GM19438 (cell line): Measurements from ENCODE around the gene PKNOX2.

Experiments used
- ATAC-seq: cut with Tn5 transposase; IDR thresholded peaks from one replicate; pipeline ENCODE4 v1.9.1; 2021; ENCODE audit warnings: low read depth; ENCODE audit not compliant: unreplicated experiment

The PKNOX2 gene

DNA sequence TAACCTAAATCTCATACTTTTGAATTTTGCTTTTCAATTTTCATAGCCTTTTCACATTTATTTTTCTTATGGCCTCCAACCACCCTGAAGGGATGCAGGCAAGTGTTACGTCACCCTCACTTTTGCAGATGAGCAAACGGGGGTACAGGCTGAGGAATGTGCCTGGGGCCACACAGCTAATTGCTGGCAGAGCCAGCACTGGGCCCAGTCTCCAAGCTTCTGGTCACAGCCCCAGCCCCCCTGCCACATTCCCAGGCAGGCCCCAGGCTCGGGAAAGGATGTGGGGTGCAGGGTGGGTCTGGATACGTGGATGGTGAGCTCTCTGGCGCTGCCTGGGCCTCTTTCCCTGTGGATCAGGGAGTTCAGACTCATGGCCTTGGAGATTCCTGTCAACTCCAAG, 138.6 kb downstream of the PKNOX2 start:
- no peak for ATAC-seq

DNA sequence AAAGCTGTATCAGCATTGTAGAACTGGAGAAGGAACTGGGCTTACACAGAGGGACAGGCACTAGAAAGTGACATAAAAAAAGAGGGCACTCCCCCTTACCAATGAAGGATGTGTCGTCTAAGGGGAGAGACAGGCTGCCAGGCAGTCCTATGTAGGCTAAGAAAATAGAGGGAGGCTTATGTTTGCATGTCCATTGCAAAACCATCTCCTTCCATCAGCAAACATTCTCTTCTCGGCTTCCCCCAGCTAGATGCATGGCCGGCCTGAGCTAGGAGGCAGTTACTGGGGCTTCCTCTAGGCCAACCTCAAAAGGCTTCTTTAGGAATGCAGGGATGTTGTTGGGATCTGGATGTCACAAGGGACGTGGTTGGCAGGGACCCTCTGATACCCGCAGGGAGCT, 139.1 kb downstream of the PKNOX2 start:
- no peak for ATAC-seq

DNA sequence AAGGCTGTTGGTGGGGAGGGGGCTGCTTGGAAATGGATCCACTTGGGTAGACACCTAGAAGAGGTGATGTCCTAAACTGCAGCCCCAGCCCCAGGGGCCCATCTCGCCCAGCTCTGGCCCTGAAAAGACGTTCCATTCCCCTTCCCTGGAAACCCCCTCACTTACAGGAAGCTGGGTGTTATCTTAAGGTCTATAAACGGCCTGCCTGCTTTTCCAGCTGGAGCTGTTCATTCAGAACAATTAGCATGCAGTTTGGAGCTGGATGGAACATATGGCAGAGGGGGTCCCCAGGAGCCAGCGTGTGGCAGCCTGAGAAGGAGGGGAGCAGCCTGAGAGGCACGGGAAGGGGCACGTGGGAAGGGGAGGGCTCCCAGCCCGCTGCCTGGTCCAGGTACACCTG, 139.6 kb downstream of the PKNOX2 start:
- ATAC-seq, result no peak

DNA sequence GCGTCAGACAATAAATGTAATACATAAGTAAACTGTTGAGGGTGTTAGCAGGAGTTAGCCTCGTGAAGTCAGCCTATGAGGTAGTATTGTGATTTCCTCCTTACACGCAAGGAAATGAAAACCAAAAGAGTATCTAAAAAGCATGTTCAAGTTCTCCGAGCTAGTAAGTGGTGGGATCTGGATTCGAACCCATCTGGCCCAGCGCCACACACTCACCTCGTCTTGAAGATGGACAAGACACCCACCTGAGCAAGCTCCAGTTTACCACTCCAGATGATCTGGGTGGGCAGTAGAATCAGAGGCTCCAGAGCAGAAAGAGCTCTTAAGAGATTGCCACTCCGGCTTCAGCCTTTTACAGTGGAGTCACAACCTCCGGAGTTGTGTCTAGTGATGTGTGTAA, 140.3 kb downstream of the PKNOX2 start:
- no peak for ATAC-seq

DNA sequence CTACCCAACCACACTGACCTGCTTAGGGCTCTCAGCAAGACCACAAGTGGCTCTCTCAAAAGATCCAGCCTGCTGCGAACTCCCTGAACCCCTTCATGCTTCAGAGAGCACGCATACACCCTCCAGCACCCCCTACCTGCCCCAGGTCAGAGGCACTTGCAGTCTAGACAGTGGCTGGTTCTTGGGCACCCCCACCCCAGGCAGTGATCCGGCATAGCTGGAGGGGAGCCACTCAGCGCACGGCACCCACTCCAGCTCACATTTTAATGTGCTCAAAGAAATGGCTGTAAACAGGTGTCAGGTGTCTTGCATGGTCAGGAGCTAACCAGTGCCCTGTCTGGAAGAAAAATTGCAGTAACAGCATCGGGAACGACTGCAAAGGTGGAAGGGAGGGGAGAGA, 140.8 kb downstream of the PKNOX2 start:
- ATAC-seq, result no peak

DNA sequence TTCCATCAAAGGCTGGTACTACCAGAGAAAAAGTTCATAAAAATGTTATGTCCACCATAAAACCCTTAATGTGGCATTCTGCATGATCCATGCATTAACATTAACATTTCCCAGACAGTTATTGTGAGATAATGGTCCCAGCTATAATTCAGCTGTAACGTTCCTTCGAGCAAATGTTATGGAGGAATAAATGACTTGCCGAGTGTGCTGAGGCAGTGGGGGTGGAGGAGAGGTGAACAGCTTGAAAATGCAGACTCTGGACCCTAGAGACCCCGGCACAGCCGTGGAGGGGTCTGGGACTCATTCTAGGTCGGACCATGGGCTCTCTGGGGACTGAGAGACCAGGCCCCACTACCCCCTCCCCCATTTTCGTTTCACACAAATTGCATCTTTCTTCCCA, 141.9 kb downstream of the PKNOX2 start:
- no peak for ATAC-seq

DNA sequence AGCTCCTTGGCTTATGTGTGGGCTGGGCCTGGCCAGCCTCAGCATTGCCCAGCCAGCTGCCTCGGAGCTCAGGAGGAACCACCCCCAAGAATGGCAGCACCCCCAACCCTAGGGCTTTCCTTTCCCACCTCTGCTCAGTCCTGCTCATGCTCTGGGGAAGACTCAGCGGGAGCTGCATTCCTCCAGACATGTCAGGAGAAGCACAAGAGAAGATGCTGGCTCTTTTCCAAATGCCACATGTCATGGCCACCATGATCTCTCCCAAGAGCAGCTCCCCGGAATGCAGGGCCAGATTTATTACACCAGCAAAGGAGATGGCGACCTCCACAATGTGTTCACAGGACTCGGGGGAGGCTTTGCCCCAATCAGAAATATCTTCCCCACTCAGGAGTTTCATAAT, 143.7 kb downstream of the PKNOX2 start:
- ATAC-seq, result no peak

DNA sequence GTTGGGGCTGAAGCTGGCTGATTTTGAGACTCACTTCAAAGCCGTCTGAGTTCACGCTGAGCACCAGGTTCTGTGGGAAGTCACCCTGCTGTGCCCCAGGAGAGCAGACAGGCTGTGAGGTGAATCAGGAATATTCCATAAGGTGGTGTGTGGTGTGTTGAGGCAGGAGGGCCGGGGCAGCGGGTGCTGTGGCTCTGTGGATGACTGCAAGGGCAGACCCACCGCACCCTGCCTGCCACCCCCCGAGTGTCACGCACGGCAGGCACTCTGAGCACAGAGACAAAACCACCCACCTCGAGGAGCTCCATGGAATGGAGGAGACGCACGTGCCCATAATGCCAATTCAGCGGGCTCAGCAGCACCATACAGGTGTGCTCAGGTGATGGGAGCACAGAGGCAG, 147.8 kb downstream of the PKNOX2 start:
- no peak for ATAC-seq

DNA sequence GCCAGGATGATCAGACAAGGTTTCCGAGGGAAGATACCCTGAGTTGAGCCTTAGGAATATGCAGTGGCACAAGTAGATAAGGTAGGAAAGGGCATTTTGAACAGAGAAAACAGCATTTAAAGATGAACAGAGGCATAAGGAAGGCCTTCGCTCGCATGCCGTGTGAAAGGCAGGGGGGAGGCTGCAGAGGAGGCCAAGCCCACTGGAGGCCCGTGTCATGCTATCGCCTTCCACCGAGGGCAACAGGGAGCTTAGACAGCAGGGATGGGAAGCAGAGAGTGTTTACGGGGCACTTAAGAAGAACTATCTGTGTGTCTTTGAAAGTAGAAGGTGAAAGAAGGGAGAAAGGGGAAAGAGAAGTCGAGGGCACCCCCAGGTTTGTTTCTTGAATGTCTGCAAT, 148.3 kb downstream of the PKNOX2 start:
- no peak for ATAC-seq

DNA sequence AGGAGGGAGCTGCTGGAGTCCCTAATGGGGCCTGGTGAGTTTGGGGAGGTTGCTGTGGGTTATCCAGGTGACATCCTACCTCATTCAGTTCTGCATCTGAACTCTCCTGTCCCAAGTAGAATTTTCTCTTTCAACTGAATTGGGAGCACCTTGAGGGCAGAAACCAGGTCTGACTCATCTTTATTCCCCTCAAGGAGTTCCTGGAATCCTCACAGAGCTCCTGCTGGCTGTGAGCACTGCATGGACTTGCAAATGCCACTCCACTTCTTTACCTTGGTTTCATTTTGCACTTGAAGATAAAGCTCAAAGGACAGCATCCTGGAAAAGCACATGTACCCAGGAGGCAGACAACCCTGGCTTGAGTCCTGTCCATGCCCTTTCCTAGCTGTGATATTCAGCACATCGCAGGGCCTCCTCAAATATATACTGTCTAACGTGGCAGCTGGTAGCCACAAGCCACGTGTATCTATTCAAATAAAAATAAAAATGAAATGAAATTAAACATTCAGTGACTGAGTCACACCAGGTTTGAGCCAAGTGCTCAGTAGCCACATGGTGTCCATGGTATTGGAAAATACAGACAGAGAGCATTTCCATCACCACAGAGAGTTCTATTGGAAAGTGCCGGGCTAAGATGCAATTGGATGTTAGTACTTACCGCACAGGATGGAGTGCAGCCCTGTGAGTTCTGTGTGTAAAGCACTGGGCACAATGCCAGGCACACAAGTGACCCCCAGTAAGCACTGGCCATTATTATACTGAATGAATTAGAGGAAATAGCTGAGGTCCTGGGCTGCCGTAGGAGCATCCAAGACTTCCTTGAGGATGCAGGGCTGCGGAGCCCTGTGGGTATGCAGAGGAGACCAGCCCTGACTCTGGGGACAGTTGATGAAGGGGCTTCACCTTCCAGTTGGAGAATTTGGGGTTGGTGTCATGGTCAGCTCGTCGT, 149.0 kb downstream of the PKNOX2 start:
- ATAC-seq, result no peak

DNA sequence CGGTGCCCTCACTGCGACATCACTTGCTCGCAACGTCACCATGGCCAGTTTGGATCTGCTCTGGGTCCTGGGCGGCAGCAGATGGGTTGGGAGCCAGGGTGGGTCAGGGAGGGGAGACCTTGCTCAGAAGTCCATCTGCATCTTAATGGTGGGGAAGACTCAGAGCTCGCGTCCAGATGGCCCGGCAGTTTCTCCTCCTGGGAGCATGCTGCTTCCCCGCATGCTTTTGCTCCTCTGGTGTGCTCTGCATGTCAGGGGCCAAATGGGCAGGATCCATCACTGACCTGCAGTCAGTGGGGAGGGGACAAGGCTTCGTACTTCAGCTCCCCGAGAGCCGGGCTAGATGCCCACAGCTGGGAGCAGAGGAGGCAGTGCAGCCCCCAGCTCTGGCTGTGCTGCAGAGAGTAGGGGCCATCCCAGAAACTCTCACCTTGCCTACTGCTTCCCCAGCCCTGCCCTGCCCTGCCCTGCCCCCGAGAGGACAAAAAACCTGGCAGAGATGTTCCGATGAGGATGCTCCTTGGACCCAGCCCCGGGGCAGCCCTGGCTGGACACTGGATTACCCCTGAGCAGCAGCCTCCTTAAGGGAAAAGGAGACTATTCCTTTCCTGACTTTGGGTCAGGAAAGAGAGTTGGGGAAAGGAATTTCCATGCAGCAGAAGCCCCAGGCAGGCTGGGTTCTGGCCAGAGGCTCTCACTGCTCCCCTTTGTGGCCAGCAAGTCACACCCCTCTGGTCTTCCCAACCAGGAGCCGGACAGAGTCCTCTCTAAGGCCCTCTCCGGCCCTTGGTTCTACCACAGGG, 149.9 kb downstream of the PKNOX2 start:
- no peak for ATAC-seq

DNA sequence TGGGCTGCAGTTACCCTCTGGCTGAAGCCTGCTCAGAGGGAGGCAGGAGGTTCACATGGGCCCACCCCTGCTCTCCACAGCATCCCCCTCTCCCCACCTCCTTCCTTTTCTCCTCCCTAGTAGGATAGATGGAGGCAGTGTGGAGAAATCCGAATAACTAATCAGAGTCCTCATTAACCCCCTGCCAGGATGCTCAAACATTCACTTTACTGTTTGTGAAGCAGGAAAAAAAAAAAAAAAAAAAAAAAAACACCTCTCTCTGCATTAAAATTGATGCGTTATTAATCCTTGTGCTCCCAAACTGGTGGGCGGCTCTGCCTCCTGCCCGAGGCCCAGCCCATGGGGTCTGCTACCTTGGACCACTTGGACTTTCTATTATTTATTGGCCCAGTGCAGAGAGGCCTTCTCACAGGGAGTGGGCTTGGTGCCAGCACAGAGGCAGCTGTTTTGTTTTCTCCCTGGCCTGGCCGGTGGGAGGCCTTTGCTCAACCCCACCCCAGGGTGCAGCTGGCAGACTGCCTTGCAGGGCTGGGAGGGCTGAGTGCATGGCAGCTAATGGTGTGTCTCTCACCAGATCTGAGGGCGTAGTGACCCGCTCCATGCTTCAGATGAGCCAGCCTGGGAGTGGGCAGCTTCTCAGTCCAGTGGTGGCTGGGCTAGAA, 150.7 kb downstream of the PKNOX2 start:
- ATAC-seq, result no peak

DNA sequence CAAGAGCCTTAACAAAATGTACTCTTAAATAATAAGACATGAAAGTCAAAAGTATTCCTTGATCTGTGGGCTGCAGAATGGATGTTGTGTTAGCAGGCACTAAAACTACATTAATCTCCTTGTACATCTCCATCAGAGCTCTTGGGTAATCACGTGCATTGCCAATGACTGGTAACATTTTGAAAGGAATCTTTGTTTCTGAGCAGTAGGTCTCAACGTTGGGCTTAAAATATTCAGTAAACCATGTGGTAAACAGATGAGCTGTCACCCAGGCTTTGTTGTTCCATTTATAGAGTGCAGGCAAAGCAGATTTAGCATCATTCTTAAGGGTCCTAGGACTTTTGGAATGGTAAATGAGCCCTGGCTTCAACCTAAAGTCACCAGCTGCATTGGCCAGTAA, 152.9 kb downstream of the PKNOX2 start:
- no peak for ATAC-seq

DNA sequence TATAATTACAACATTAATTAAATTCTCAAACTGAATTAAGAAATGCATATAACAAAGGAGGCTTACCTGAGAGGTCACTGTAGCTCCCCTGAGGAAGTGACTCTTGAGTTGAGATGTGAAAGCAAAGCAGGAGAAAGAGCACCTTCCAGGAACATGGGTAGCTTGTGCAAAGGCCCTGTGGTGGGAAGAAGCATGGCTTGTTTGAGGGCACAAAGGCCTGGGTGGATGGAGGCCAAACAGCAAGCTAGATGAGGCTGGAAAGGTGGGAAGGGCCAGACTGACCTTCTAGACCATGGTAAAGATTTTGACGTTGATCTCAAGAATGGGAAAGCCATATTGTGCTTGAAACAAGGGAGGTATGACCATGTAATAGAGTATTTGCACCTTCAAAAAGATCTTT, 155.1 kb downstream of the PKNOX2 start:
- ATAC-seq, result no peak

DNA sequence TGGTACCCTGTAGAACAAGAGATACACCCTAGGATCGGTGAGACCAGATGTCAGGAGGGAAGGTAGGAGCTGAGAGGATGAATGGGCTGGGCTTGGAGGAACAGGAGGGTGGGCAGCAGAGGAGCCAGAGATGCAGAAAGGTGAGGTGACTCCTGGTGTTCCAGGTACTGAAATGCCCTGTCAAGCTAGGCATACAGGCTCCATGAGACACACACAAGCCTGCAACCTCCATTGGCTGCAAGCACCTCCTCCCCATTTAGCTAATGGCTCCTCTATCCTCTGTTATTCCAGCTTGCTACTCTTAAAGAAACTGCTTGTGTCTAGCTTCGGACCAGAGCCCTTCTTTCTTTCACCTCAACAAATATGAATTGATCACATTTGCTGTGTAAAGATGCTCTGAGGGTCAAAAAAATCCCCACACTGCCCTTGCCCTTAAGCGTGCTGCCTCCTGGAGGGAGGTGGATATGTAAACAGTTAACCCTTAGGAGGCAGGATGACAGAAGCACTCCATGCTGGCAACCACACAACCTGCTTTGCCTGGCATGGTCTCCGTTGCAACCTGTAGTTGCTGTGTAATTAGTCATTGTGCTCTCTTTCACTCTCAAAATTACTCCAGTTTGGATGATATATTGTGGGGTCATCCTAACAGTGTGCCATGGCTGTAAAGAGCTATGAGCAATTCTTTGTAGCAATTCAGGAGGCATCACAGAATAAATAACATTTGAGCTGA, 156.0 kb downstream of the PKNOX2 start:
- ATAC-seq, result no peak

DNA sequence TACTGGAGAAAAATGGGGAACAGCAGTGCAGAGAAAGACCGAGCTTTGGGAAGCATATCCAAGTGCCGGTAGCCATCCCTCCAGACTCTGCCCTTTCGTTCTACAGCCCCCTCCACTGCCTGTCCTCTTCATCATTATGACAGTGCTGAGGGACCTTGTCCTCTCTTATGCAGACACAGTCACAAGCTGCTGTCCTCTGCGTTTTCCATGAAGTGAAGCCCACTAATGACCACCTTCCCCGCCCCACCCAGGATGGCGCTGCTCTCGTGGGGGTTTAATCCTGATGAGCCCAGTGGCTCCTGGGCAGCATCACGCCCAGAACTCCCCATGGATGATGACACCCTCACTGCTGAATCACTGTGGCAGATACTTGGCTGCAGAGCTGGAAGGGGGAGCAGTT, 157.7 kb downstream of the PKNOX2 start:
- no peak for ATAC-seq

DNA sequence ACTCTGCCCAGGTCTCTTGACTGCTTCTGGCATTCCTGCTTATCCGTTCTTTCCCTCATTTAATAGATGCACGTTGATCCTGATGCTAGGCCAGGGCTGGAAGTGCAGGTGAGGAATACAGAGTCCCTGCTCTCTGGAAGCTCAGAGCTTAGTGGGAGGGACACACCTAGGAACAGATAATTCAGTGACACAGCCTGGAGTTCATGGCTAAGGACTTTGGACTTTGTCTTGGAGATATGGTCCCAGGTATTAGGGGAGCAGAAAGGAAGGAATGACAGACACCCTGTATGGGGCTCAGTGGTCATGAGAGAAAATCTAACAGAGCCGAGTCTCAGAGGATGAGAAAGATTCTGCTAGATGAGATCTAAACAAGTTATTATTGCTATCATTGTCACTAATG, 160.6 kb downstream of the PKNOX2 start:
- ATAC-seq, result no peak

DNA sequence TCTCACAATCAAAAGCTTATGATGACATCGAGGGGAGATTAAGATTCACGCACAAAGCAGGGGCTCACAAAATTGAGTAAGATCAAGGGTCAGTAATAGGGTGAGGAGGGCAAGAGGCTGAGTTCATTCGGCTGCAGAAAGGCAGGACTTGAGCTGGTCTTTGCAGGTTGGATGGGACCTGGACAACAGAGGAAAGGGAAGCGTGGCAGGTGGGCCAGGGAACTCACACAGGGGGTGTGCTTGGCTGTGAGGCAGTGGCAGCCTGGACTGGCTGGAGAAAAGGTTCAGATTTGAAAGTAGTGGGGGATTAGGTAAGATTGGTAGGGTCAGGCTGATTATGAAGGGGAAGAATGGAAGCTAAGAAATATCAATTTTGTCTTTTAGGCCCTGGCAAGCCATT, 161.6 kb downstream of the PKNOX2 start:
- no peak for ATAC-seq

DNA sequence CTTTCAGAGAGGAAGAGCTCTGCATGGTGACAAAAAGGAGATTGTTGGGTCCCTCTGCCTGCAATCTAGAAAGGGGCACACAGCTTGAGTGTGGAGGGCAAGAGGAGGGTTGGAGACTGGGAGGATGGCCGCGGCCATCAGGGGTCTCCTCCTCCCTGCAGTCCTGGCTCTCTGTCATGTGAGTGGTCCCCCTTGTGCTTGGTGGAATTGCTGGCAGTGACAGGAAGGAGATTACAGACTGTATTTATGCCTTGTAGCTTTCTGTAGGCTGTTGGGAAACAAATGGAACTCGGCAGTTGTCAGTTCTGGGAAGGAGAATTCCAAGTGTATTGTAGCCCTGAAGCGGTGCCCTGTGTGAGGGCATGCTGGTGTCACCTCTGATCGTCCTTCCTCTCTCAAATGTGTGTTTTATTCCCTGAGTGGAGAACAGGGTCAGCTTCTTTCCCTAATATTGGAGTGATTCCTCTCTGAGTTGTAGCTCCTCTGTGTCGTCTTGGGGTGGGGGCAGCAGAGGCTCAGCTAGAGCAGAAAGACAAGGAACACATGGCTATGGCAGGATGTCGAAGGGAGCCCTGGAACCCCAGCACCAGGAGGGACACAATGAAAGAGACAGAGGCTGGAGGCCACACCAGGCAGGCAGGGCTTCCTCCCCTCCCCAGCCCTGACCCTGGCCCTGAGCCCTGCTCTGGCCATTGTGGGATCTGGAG, 163.1 kb downstream of the PKNOX2 start:
- no peak for ATAC-seq

DNA sequence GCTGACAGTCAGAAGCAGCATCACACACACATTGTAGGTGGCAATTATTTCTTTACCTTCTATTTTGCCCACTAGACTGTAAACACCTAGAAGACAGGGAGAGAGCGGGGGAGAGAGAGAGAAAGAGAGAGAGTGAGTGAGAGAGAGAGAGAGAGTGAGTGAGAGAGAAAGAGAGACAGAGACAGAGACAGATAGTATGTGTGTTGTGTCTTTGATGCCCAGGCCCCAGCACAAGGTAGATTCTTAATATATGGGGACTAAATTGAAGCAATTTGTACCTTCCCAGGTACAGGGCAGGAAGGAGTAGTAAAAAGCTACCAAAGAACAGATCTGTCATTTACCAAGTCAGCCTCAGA, 163.7 kb downstream of the PKNOX2 start:
- no peak for ATAC-seq
